ENCODE results near the gene SUMF1. TPM values are rescaled to one million over a fixed set of nuclear protein-coding genes. Genes with fewer than 3 reads are reported as not detected.

Gene SUMF1
- total and polyA plus RNA-seq, 2 of the 13 experiments (the other 11 are each of a cell fraction or from before 2014, with no cell fraction given): 18.5 to 28.9 TPM

DNA sequence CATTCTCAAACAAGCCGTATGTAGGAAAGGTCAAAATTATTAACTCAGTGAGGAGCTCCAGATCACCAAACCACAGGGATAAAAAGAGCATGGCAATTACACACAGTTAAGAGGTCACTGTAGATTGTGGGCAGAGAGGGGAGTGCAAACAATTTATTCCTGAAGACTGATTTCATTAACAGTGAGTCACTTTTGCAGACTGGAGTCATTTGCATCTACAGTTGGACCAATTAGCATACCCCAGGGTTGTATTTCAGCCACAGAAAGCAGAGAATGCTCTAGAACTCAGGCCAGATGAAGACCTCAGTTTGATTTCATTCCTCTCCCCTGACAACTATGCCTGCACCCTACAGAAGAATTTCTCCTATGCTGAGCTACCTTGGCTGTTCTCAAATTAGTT lies 123.8 kb downstream of the SUMF1 start:
- intact Hi-C loops (cut with micrococcal nuclease; ENCODE audit: unreplicated experiment): no loop called here
- no peak overlapping the region for H3K9ac ChIP-seq (ENCODE audit: insufficient read depth, low read depth, low read length)
- no peaks in the 10 kb centered on the region for H3K9me3 ChIP-seq (ENCODE audit: low read length)
- POLR2A ChIA-PET: no interaction called here
- FAIRE-seq (no peak), DNase-seq (ENCODE audit: low spot score) (no peak), ATAC-seq (no peak)
- CTCF ChIA-PET (ENCODE audit: low intra/inter-chr PET ratio, low total read pairs): no interaction called here
- H3K4me1 ChIP-seq (ENCODE audit: insufficient read depth, low read length): no peaks in the 10 kb centered on the region
- H3K4me2 ChIP-seq (ENCODE audit: low read depth, low read length): no peak overlapping the region
- WGBS (ENCODE audit: low lambda C conversion rate): 93% methylated on average over 1 of the region's 1 CpG
- H3K79me2 ChIP-seq (ENCODE audit: insufficient read depth, low read length): no peaks in the 10 kb centered on the region
- H3K27me3 ChIP-seq (ENCODE audit: control insufficient read depth in 1 of 2, insufficient read depth in 2 of 2, low read length in 2 of 2): no peaks in the 10 kb centered on the region
- in situ Hi-C loops (cut with HindIII; ENCODE audit: extremely low pct_ligation_motif_present, low pct_unique_long_range_greater_than_20kb): no loop called here
- peaks cover 0 to 2% of the 10 kb centered on the region in 2 experiments; a peak in 1 of 5 replicates for H3K36me3 ChIP-seq (replicated peaks in 1 of 2; ENCODE audit: control insufficient read depth in 1 of 2, insufficient read depth in 2 of 2, low read length in 2 of 2)
- TF ChIP-seq TOPORS (CRISPR knock-in tag; IDR thresholded peaks at IDR 0.05) (no peak), ZSCAN21 (CRISPR knock-in tag; IDR thresholded peaks at IDR 0.05; ENCODE audit: borderline replicate concordance) (no peak), GLI4 (CRISPR knock-in tag; IDR thresholded peaks at IDR 0.05; ENCODE audit: borderline replicate concordance) (no peak), ZNF772 (CRISPR knock-in tag; IDR thresholded peaks at IDR 0.05) (no peak), SALL2 (CRISPR knock-in tag; IDR thresholded peaks at IDR 0.05) (no peak), RBM39 (IDR thresholded peaks at IDR 0.05; ENCODE audit: low read depth, low read length, poor library complexity, severe bottlenecking) (no peak), ZNF768 (CRISPR knock-in tag; IDR thresholded peaks at IDR 0.05) (no peak), ZNF773 (CRISPR knock-in tag; IDR thresholded peaks at IDR 0.05; ENCODE audit: borderline replicate concordance) (no peak)
- TF ChIP-seq, protein P1, sequence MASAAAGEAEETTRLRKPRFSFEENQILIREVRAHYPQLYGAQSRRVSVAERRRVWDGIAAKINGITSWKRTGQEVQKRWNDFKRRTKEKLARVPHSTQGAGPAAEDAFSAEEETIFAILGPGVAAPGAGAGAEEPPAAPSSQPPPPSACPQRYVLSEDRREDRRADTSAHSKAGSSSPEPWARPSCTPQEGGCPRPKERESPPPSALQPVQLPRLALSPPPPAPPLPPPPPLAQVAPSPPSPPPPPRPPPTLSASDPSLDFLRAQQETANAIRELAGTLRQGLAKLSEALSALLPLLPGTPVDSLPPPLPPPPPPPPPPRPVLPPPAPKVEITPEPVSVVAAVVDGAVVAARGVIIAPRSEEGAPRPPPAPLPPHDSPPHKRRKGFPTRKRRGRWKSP (CRISPR knock-in tag; IDR thresholded peaks at IDR 0.05): no peak
- TF ChIP-seq, protein P2, sequence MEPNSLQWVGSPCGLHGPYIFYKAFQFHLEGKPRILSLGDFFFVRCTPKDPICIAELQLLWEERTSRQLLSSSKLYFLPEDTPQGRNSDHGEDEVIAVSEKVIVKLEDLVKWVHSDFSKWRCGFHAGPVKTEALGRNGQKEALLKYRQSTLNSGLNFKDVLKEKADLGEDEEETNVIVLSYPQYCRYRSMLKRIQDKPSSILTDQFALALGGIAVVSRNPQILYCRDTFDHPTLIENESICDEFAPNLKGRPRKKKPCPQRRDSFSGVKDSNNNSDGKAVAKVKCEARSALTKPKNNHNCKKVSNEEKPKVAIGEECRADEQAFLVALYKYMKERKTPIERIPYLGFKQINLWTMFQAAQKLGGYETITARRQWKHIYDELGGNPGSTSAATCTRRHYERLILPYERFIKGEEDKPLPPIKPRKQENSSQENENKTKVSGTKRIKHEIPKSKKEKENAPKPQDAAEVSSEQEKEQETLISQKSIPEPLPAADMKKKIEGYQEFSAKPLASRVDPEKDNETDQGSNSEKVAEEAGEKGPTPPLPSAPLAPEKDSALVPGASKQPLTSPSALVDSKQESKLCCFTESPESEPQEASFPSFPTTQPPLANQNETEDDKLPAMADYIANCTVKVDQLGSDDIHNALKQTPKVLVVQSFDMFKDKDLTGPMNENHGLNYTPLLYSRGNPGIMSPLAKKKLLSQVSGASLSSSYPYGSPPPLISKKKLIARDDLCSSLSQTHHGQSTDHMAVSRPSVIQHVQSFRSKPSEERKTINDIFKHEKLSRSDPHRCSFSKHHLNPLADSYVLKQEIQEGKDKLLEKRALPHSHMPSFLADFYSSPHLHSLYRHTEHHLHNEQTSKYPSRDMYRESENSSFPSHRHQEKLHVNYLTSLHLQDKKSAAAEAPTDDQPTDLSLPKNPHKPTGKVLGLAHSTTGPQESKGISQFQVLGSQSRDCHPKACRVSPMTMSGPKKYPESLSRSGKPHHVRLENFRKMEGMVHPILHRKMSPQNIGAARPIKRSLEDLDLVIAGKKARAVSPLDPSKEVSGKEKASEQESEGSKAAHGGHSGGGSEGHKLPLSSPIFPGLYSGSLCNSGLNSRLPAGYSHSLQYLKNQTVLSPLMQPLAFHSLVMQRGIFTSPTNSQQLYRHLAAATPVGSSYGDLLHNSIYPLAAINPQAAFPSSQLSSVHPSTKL (CRISPR knock-in tag; IDR thresholded peaks at IDR 0.05): no peak
- H3K4me3 ChIP-seq (replicated peaks in 1 of 3; ENCODE audit: insufficient read depth in 1 of 3, low read depth in 2 of 3, low read length in 3 of 3): no peak overlapping the region
- H3K27ac ChIP-seq (ENCODE audit: extremely low read length, insufficient read depth, low read length): no peak overlapping the region
- no peak overlapping the region for H2AFZ ChIP-seq (ENCODE audit: low read length)
- no TSS peak for BruUV-seq (replicated peaks)
- H4K20me1 ChIP-seq (ENCODE audit: insufficient read depth, low read length): no peaks in the 10 kb centered on the region
